CD4-positive, alpha-beta T cell treated with Interleukin-6 for 4 hours (primary cell): ENCODE results near the gene MIER2.
A peak's percentile ranks its signal among the peaks of the same experiment; 100 is the strongest.
"Not testable (repeated sequence)": the region's sequence is repeated elsewhere in the genome, so short reads cannot be mapped to it uniquely, and the experiment has no call there.

Experiments used
- DNase-seq: peaks from one replicate; pipeline ENCODE4 v3.0.0-alpha.2; 2020; ENCODE audit warnings: mixed read lengths

The MIER2 gene, protein sequence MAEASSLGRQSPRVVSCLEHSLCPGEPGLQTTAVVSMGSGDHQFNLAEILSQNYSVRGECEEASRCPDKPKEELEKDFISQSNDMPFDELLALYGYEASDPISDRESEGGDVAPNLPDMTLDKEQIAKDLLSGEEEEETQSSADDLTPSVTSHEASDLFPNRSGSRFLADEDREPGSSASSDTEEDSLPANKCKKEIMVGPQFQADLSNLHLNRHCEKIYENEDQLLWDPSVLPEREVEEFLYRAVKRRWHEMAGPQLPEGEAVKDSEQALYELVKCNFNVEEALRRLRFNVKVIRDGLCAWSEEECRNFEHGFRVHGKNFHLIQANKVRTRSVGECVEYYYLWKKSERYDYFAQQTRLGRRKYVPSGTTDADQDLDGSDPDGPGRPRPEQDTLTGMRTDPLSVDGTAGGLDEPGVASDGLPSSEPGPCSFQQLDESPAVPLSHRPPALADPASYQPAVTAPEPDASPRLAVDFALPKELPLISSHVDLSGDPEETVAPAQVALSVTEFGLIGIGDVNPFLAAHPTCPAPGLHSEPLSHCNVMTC

DNA sequence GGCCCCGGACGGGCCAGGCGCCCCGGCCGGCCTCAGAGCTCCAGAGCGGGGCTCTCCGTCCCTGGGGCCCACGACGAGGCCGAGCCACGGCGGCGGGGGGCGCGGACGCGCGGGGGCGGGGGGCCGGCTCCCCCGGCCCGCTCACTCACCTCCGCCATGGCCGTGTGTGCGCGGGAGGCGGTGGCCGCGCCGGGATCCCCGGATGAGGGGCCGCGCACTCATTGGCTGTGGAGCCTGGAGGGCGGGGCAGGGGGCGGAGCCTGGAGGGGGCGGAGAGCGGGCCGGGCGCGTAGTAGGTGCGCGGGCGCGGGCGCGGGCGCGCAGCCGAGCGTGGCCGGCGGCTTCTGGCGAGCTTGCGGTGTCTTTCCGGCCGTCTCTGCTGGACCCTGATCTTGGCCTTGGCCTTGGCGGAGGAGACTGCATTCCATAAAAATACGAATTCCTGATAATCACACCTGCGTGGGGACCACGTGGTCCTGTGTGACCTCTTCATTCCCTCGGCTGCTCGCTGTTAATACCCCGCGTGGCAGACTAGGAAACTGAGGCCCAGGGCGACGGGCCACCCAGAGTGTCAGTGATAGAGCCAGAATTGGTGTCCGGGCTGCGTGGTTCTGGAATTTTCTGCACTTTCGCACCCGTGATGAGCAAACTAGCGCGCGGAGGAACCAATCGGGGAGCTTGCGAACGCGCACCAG, at the start of gene MIER2:
Gene MIER2, minus strand, starts transcription at position 172 of the 695 bp plus-strand sequence. Its CDS starts 14 bp downstream, at position 158.
- peak; percentile 88 for DNase-seq

DNA sequence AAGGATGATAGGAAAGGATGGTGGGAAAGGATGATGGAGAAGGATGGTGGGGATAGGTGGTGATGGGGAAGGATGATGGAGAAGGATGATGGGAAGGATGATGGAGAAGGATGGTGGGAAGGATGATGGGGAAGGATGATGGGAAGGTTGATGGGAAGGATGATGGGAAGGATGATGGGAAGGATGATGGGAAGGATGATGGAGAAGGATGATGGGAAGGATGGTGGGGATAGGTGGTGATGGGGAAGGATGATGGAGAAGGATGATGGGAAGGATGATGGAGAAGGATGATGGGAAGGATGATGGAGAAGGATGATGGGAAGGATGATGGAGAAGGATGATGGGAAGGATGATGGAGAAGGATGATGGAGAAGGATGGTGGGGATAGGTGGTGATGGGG, 49.0 kb upstream of the MIER2 start:
- DNase-seq, result not testable (repeated sequence)

DNA sequence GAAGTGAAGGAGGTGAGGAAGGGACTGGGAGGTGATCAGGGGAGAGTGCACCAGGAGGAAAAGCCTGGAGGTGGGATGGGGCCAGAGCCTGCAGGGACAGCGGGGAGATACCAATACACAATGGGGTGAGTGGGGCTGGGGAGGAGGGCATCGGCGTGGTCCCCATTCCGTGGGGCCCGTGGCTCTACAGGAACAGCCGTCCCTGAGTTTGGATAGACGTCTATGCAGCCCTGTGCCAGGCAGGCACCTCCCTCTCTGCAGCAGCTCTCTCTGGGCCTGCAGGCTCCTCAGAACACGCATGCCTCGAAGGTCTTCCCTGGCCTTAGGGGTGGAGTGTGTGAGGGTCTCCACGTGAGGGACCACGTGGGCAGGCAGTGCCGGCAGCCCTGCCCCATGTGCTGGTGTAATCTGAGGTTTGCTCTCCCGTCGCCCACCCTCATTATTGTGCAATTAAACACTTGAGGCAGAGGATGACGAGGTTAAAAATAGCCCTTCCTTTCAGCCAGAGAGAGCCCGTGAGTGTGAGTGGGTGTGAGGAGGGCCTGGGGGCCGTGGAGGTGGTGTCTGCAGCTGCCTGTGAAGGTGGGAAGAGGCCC, 47.9 kb upstream of the MIER2 start:
- DNase-seq, result no peak

DNA sequence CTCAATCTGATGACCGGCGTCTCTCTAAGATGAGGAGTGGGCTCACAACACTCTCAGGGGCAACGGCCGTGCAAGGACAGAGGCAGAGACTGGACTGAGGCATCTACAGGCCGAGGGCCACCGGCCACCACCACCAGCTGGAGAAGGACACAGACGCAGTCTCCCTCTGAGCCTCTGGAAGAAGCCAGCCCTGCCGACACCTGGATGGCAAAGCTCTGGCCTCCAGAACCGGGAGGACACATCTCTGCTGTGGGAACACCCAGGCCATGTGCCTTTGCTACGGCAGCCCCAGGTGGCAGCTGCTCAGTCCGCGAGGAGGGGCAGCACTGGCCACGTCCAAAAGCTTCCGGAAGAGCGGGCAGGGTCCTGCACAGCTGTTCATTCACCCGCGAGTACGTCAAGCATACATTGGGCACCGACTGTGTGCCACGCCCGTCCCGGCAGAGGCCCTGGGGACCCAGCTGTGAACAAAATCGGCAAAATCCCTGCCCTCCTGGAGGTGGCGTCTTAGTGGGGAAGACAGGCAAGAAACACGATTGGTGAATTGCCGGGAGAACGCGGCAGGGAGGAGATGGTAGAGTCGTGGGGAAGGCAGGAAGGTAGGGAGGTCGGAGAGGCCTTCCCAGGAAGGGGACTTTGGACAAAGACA, 47.3 kb upstream of the MIER2 start:
- no peak for DNase-seq

DNA sequence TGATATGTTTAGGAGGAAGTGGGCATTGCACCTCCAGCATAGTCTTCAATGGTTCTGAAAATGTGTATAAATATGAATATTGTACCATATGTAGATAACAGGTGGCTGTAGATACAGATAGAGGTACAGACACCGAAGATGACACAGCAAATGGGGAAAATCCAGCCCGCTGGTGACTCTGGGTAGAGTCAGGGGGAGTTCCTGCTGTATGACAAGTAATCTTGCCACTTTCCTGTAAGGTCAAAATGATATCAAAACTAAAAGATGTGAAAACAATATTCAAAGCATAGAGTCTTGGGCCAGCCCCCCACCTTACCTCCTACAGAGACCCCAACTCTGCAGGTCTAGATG, 46.6 kb upstream of the MIER2 start:
- no peak for DNase-seq

DNA sequence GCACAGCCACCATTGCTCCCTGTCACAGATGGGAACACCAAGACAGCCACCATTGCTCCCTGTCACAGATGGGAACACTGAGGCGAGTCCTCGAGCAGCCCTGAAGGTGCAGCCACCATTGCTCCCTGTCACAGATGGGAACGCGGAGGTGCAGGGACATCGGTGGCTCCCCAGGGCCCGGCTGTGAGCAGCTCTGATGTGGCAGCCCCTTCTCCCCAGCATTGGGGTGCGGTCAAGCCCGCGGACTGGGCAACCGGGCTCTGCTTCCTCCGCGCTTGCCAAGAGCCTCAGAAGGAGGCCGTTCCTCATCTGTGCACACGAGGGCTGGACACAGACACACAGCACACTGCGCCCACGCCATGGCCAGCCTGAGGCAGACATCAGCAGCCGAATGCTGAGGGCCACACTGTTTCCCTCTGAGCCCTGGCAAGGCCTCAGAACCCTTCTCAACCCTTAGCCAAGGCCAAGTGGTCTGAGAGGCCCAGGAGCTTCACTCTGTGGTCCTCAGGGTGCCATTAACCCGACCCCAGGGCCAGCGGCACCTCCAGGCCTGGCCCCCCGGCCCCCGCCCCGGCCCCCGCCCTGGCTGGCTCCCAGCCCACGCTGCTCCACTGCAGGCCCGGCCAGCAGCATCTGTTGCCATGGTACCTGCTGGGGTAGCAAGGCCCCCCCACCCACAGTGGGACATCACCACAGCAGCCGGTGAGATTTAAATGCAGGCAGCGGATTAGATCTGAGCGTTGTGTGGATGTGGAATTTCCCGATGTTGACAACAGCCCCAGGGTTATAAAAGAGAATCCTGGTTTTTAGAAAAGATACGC, 46.0 kb upstream of the MIER2 start:
- no peak for DNase-seq

DNA sequence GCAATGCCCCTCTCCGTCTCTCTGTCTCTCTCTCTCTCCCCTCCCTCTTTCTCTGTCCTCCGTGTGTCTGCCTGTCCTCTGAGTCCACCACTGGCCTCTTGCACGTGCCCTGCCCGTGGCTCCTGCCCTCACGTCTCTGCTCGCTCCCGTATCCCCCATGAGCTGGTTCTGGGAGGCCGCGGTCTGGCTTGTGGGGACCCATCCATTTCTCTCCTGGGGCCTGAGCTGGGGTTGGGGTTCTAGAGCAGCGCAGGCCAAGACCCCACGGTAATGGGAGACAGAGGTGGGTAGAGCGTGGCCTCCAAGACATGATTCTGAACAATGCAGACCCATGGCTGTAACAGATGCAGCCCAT, 45.3 kb upstream of the MIER2 start:
- DNase-seq, result no peak

DNA sequence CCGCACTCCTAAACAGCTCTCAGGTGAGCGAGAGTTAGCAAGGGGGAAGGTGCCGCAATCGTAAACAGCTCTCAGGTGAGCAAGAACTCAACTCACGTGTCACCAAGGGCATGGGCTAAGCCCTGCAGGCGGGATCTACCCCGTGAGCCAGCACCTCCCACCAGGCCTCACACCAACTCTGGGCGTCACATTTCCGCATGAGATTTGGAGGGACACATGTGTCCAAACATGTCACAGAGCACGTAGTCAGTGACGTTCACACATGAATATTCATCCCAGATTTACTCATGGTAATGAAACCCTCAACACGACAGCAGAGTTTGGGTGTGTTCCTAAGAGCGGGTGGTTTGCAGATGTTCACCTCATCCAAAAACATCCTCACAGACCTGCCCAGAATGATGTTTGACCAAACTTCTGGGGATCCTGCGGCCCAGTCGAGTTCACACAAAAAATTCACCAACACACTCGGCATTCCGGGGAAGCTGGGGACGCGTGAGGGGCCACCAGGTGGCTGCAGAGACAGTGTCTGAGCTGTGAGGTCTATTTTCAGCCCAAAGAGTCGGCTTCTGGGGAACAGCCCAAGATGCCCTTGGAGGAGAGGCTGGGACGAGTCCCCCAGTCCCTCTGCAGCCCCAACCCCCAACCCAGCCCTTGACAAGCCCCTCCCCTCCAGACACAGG, 44.8 kb upstream of the MIER2 start:
- no peak for DNase-seq

DNA sequence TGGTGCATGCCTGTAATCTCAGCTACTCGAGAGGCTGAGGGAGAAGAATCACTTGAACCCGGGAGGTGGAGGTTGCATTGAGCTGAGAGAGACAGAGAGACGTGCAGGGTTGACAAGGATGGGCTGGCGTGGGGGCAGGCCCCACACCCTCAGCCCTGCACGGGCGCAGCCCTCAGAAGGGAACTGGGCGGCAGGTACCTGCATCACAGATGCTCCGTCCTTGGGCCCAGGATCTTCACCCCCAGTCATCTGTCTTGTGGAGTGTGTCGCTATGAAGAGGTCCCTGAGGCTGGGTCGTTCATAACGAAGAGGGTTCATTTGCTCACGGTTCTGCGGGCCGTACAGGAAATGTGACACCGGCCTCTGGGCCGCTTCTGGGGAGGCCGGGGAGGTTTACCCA, 44.1 kb upstream of the MIER2 start:
- DNase-seq, result no peak

DNA sequence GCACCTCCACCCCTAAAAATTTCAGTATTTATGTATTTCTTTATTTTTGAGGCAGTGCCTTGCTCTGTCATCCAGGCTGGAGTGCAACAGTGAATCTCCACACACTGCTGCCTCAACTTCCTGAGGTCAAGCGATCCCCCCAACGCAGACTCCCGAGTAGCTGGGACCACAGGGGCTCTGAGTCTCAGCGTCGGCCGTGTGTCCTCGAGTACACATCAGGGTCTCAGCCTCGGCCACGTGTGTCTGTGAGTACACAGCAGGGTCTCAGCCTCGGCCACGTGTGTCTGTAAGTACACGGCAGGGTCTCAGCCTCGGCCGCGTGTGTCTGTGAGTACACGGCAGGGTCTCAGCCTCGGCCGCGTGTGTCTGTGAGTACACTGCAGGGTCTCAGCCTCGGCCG, 43.2 kb upstream of the MIER2 start:
- no peak for DNase-seq

DNA sequence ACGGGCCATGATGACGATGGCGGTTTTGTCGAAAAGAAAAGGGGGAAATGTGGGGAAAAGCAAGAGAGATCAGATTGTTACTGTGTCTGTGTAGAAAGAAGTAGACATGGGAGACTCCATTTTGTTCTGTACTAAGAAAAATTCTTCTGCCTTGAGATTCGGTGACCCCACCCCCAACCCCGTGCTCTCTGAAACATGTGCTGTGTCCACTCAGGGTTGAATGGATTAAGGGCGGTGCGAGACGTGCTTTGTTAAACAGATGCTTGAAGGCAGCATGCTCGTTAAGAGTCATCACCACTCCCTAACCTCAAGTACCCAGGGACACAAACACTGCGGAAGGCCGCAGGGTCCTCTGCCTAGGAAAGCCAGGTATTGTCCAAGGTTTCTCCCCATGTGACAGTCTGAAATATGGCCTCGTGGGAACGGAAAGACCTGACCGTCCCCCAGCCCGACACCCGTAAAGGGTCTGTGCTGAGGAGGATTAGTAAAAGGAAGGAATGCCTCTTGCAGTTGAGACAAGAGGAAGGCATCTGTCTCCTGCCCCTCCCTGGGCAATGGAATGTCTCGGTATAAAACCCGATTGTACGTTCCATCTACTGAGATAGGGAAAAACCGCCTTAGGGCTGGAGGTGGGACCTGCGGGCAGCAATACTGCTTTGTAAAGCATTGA, 42.2 kb upstream of the MIER2 start:
- DNase-seq, result not testable (repeated sequence)

DNA sequence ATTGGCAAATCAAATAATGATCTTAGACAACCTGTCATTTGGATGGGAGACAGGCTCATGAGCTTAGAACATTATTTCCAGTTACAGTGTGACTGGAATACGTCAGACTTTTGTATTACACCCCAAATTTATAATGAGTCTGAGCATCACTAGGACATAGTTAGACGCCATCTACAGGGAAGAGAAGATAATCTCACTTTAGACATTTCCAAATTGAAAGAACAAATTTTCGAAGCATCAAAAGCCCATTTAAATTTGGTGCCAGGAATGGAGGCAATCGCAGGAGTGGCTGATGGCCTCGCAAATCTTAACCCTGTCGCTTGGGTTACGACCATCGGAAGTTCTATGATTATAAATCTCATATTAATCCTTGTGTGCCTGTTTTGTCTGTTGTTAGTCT, 41.6 kb upstream of the MIER2 start:
- not testable (repeated sequence) for DNase-seq

DNA sequence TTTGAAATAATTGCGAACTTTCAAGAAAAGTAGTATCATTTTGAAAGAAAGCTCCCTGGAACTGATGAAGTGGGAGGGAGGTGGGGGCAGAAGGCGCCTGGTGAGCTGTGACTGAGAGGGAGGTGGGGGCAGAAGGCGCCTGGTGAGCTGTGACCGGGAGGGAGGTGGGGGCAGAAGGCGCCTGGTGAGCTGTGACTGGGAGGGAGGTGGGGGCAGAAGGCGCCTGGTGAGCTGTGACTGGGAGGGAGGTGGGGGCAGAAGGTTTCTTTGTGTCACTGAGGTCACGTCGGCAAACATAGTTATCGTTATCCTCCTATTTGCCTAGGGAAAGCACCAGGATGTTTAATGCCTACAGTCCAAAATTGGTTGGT, 40.2 kb upstream of the MIER2 start:
- no peak for DNase-seq

DNA sequence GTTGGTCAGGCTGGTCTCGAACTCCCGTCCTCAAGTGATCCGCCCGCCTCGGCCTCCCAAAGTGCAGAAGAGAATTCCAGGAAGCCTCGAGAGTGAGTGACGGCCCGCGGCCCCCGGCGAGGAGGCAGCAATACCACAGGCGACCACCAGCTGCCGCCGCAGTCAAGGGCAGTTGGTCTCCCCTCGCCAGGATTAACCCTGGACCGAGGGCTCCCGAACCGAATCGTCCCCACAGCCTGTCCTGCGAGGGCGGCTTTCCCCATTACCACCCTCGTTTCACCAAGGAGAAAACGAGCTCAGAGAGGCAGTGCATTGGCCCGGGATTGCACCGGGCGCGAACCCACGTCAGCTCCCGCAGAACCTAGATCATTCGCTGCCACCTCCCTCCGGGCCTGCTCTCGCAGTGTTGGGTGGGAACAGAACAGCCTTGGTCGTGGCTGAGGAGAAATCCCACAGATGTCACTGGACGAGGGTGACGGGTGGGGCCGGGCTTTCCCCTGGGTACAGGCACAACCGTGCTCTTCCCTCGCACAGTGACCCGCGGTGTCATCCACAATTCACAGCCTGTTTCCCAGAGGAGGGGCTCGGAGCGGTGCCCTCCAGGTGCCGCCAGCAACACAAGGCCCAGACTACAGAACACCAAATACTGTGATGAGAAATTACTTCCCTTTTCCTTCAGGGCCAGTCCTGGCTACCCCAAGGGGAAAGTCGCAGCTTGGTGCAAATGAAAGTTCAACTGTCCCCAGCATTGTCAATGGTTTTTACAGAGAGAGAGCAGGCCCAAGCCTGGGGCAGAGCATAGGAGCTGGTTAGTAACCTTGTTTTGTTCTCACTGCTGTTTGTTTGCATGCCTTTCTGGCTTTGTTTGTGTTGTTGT, 39.6 kb upstream of the MIER2 start:
- DNase-seq, result no peak

DNA sequence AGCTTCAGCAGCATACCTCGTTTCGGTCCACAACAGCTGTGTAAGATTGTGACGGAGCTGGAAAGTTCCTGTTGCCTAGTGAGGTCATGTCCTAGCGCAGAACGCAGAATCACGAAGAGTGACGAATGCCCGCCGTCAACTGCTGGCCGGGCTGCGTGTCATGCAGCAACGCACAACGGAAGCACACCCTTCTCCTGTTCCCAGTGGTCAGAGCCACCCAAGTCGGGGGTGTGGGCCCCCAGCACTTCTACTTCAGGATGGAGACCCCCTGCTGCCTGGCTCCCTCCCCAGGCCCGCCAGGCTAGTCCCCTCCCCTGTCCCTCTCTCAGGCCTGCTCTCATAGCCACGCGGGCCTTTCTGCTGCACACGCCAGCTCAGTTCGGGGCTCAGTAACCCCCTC, 38.4 kb upstream of the MIER2 start:
- DNase-seq, result no peak

DNA sequence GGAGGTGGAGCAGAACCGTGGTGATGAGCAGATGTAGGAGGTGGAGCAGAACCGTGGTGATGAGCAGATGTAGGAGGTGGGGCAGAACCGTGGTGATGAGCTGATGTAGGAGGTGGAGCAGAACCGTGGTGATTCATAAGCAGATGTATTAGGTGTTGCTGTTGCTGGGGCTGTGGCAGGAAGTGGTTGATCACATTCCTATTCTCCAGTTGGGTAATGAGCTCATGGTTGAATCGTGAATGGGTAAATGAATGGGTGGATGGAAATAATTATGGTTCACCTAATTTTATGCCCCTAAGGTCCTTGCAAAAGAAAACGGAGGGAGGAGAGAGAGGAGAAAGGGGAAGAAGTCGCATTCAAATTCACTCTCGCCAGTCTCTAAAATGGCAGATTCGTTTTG, 38.0 kb upstream of the MIER2 start:
- DNase-seq, result peak; percentile 34

DNA sequence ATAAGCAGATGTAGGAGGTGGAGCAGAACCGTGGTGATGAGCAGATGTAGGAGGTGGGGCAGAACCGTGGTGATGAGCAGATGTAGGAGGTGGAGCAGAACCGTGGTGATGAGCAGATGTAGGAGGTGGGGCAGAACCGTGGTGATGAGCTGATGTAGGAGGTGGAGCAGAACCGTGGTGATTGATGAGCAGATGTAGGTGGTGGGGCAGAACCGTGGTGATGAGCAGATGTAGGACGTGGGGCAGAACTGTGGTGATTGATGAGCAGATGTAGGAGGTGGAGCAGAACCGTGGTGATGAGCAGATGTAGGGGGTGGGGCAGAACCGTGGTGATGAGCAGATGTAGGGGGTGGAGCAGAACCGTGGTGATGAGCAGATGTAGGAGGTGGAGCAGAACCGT, 37.3 kb upstream of the MIER2 start:
- not testable (repeated sequence) for DNase-seq

DNA sequence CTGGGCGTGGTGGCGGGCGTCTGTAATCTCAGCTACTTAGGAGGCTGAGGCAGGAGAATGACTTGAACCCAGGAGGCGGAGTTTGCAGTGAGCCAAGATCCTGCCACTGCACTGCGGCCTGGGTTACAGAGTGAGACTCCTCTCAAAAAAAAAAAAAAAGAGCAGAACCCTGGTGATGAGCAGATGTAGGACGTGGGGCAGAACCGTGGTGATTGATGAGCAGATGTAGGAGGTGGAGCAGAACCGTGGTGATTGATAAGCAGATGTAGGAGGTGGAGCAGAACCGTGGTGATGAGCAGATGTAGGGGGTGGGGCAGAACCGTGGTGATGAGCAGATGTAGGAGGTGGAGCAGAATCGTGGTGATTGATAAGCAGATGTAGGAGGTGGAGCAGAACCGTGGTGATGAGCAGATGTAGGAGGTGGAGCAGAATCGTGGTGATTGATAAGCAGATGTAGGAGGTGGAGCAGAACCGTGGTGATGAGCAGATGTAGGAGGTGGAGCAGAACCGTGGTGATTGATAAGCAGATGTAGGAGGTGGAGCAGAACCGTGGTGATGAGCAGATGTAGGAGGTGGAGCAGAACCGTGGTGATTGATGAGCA, 36.1 kb upstream of the MIER2 start:
- not testable (repeated sequence) for DNase-seq

DNA sequence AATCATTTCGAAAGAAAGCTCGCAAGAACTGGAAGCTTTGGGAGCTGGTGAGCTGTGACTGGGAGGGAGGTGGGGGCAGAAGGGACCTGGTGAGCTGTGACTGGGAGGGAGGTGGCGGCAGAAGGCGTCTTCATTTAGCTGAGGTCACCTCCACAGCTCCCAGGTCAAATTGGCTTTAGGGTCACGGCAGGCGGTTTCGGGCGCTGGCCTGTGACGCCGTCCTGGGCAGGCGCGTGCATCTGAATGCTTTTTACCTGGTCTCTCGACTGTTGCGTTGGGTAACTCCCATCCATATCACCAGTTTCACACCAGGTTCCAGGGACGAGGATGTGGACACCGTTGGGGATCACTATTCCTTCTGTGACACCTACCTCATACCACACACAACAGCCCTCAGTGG, 35.2 kb upstream of the MIER2 start:
- DNase-seq, result no peak

DNA sequence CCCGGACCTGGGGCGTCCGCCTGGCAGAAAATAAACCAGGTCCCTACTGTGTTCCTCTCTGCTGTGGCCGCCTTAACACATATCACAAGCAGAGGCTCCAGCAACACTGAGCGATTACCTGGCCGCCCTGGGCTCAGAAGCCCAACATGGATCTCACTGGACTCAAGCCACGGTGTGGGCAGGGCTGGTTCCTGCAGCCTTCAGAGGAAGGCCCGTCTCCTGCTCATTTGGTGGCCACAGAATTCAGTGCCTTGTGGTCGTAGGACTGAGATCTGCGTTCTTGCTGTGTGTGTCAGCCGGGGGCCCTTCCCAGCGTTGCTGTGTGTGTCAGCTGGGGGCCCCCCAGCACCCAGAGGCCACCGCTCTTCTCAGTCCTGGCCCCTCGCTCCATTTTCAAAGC, 34.1 kb upstream of the MIER2 start:
- no peak for DNase-seq
